Mucosa of rectum (tissue), 2 donors: ENCODE measurements around the gene TNNT3.
A peak's percentile ranks its signal among the peaks of the same experiment; 100 is the strongest.
"Not testable (repeated sequence)": the region's sequence is repeated elsewhere in the genome, so short reads cannot be mapped to it uniquely, and the experiment has no call there.

ENCODE experiments used
- H3K27ac ChIP-seq, 2 donors: one replicate each; pipeline ENCODE4 v1.7.0; 2013; ENCODE audit warnings: inconsistent platforms in 2 of 2, low read depth in 2 of 2, low read length in 2 of 2
- H3K27me3 ChIP-seq, 2 donors: one replicate each; pipeline ENCODE4 v1.7.0; 2013; ENCODE audit warnings: low read length in 2 of 2; ENCODE audit not compliant: control insufficient read depth in 2 of 2, insufficient read depth in 2 of 2
- H3K36me3 ChIP-seq, 2 donors: one replicate each; pipeline ENCODE4 v1.7.0; 2013; ENCODE audit warnings: low read length in 2 of 2; ENCODE audit not compliant: control insufficient read depth in 2 of 2, insufficient read depth in 2 of 2
- H3K4me1 ChIP-seq, 2 donors: one replicate each; pipeline ENCODE4 v1.7.0; 2013; ENCODE audit warnings: low read length in 2 of 2, mild to moderate bottlenecking in 1 of 2; ENCODE audit not compliant: control insufficient read depth in 2 of 2, insufficient read depth in 2 of 2
- H3K4me3 ChIP-seq, 2 donors: one replicate each; pipeline ENCODE4 v1.7.0; 2013; ENCODE audit warnings: low read length in 2 of 2
- H3K9ac ChIP-seq, 2 donors: one replicate each; pipeline ENCODE4 v1.7.0; 2013; ENCODE audit warnings: low read length in 2 of 2, low read depth in 1 of 2, mild to moderate bottlenecking in 1 of 2
- H3K9me3 ChIP-seq, 2 donors: one replicate each; pipeline ENCODE4 v1.7.0; 2013; ENCODE audit warnings: low read length in 2 of 2; ENCODE audit not compliant: control insufficient read depth in 2 of 2
- donor health status: healthy.
- donor health status: Normal muscosa, but diverticular disease.

The TNNT3 gene

GRCh38 chr11:1882265-1883238 lies 37.0 kb upstream of the TNNT3 start:
- peaks cover 8 to 29% of the 10 kb centered on the region in 2 donors for H3K36me3 ChIP-seq
- peak overlapping the region; percentile 28 to 67 for H3K27ac ChIP-seq

GRCh38 chr11:1883346-1884302 lies 35.9 kb upstream of the TNNT3 start:
- H3K4me1 ChIP-seq, result peaks cover 0 to 6% of the 10 kb centered on the region in 2 donors
- no peak overlapping the region for H3K4me3 ChIP-seq
- no peak overlapping the region for H3K9ac ChIP-seq
- H3K9me3 ChIP-seq, result no peaks in the 10 kb centered on the region
- H3K27me3 ChIP-seq, result no peaks in the 10 kb centered on the region
- H3K27ac ChIP-seq, result no peak overlapping the region
- H3K36me3 ChIP-seq, result peaks cover 8 to 36% of the 10 kb centered on the region in 2 donors

More at GRCh38 chr11:1882265-1883238, 37.0 kb upstream of the TNNT3 start:
- peaks cover 4 to 7% of the 10 kb centered on the region in 2 donors for H3K4me1 ChIP-seq
- H3K9me3 ChIP-seq, result no peaks in the 10 kb centered on the region
- no peak overlapping the region for H3K4me3 ChIP-seq
- no peak overlapping the region for H3K9ac ChIP-seq
- H3K27me3 ChIP-seq, result no peaks in the 10 kb centered on the region

- no peak overlapping the region for H3K27ac ChIP-seq
- no peak overlapping the region for H3K9ac ChIP-seq
- H3K9me3 ChIP-seq, result no peaks in the 10 kb centered on the region
- H3K36me3 ChIP-seq, result peaks cover 8 to 36% of the 10 kb centered on the region in 2 donors
- H3K4me1 ChIP-seq, result peaks cover 0 to 4% of the 10 kb centered on the region in 2 donors
- H3K27me3 ChIP-seq, result no peaks in the 10 kb centered on the region
- H3K4me3 ChIP-seq, result no peak overlapping the region
Measured at GRCh38 chr11:1884303-1884700, 35.2 kb upstream of the TNNT3 start.

- H3K27me3 ChIP-seq, H3K9me3 ChIP-seq, H3K9ac ChIP-seq, H3K27ac ChIP-seq, H3K4me1 ChIP-seq, H3K4me3 ChIP-seq: not testable (repeated sequence)
- peaks cover 8 to 36% of the 10 kb centered on the region in 2 donors for H3K36me3 ChIP-seq
Measured at GRCh38 chr11:1886551-1886950, 33.0 kb upstream of the TNNT3 start.

GRCh38 chr11:1887451-1888346 lies 31.8 kb upstream of the TNNT3 start:
- H3K9ac ChIP-seq, result no peak overlapping the region
- H3K36me3 ChIP-seq, result peaks cover 8 to 36% of the 10 kb centered on the region in 2 donors
- no peaks in the 10 kb centered on the region for H3K27me3 ChIP-seq
- H3K27ac ChIP-seq, result no peak overlapping the region
- H3K4me3 ChIP-seq, result no peak overlapping the region
- no peaks in the 10 kb centered on the region for H3K4me1 ChIP-seq
- no peaks in the 10 kb centered on the region for H3K9me3 ChIP-seq

- H3K4me3 ChIP-seq, result no peak overlapping the region
- H3K36me3 ChIP-seq, result peaks cover 8 to 33% of the 10 kb centered on the region in 2 donors
- no peaks in the 10 kb centered on the region for H3K9me3 ChIP-seq
- H3K4me1 ChIP-seq, result no peaks in the 10 kb centered on the region
- no peaks in the 10 kb centered on the region for H3K27me3 ChIP-seq
- H3K27ac ChIP-seq, result peak overlapping the region in 1 of 2 donors; percentile 9
- no peak overlapping the region for H3K9ac ChIP-seq
Measured at GRCh38 chr11:1888347-1888753, 31.2 kb upstream of the TNNT3 start.

GRCh38 chr11:1888811-1889210 lies 30.7 kb upstream of the TNNT3 start:
- Histone ChIP-seq H3K4me1 (no peaks in the 10 kb centered on the region), H3K9me3 (no peaks in the 10 kb centered on the region), H3K27me3 (no peaks in the 10 kb centered on the region), H3K4me3 (no peak overlapping the region), H3K27ac (peak overlapping the region in 1 of 2 donors; percentile 9), H3K9ac (no peak overlapping the region), H3K36me3 (peaks cover 8 to 31% of the 10 kb centered on the region in 2 donors)

GRCh38 chr11:1889224-1889930 lies 30.1 kb upstream of the TNNT3 start:
- Histone ChIP-seq H3K36me3 (peaks cover 8 to 27% of the 10 kb centered on the region in 2 donors), H3K27ac (peak overlapping the region in 1 of 2 donors; percentile 9), H3K9ac (no peak overlapping the region), H3K27me3 (no peaks in the 10 kb centered on the region), H3K4me1 (no peaks in the 10 kb centered on the region), H3K9me3 (no peaks in the 10 kb centered on the region), H3K4me3 (no peak overlapping the region)
